ENCODE results near the gene KRTAP6-1.

KRTAP6-1 gene

GRCh38 chr21:30613836-30614235, at the start of gene KRTAP6-1:
KRTAP6-1 (minus strand) TSS chr21:30613930; CDS start chr21:30613904, 26 bp downstream.
- DNase-seq = no peak

GRCh38 chr21:30652891-30653290, 39.2 kb upstream of the KRTAP6-1 start:
- no peak for DNase-seq

GRCh38 chr21:30646904-30647414, 33.2 kb upstream of the KRTAP6-1 start:
- no peak for DNase-seq

GRCh38 chr21:30642564-30642963, 28.8 kb upstream of the KRTAP6-1 start, which contains the start of gene KRTAP20-3:
KRTAP20-3 (plus strand) TSS chr21:30642864.
- no peak for DNase-seq

- no peak for DNase-seq
Measured at GRCh38 chr21:30638686-30639085, 25.0 kb upstream of the KRTAP6-1 start.

GRCh38 chr21:30634906-30635305, 21.2 kb upstream of the KRTAP6-1 start, which contains the start of gene KRTAP20-2:
KRTAP20-2 (plus strand) TSS chr21:30635206; CDS start chr21:30635264, 58 bp downstream.
- no peak for DNase-seq

- no peak for DNase-seq
Measured at GRCh38 chr21:30629200-30629599, 15.5 kb upstream of the KRTAP6-1 start.

GRCh38 chr21:30628109-30628508, 14.4 kb upstream of the KRTAP6-1 start:
- no peak for DNase-seq

GRCh38 chr21:30625449-30626165, 11.9 kb upstream of the KRTAP6-1 start:
- no peak for DNase-seq

- DNase-seq = no peak
Measured at GRCh38 chr21:30623362-30623761, 9.6 kb upstream of the KRTAP6-1 start.

- DNase-seq = no peak
Measured at GRCh38 chr21:30620522-30620921, 6.8 kb upstream of the KRTAP6-1 start, which contains the start of gene KRTAP20-4. KRTAP20-4 (plus strand) TSS chr21:30620627.

- no peak for DNase-seq
Measured at GRCh38 chr21:30620080-30620479, 6.3 kb upstream of the KRTAP6-1 start.

- DNase-seq = no peak
Measured at GRCh38 chr21:30616125-30616524, 2.4 kb upstream of the KRTAP6-1 start, which contains the start of gene KRTAP20-1. KRTAP20-1 (plus strand) TSS chr21:30616425; CDS start chr21:30616455, 30 bp downstream.

- no peak for DNase-seq
Measured at GRCh38 chr21:30615199-30615598, 1.5 kb upstream of the KRTAP6-1 start.

- DNase-seq = no peak
Measured at GRCh38 chr21:30612132-30612531, 1.6 kb downstream of the KRTAP6-1 start.

- DNase-seq = no peak
Measured at GRCh38 chr21:30605968-30606367, 7.8 kb downstream of the KRTAP6-1 start.

GRCh38 chr21:30600787-30601186, 12.9 kb downstream of the KRTAP6-1 start, which contains the start of gene KRTAP22-1:
KRTAP22-1 (plus strand) TSS chr21:30601087.
- no peak for DNase-seq

GRCh38 chr21:30598802-30599201, 14.9 kb downstream of the KRTAP6-1 start, which contains the start of gene KRTAP6-2:
KRTAP6-2 (minus strand) TSS chr21:30598902; CDS start chr21:30598874, 28 bp downstream.
- no peak for DNase-seq

GRCh38 chr21:30592140-30592539, 21.6 kb downstream of the KRTAP6-1 start, which contains the start of gene KRTAP6-3:
KRTAP6-3 (plus strand) TSS chr21:30592440; CDS start chr21:30592446, 6 bp downstream.
- DNase-seq = no peak

GRCh38 chr21:30590297-30590696, 23.4 kb downstream of the KRTAP6-1 start, which contains the start of gene KRTAP22-2:
KRTAP22-2 (minus strand) TSS chr21:30590397.
- no peak for DNase-seq

- no peak for DNase-seq
Measured at GRCh38 chr21:30582870-30583269, 30.9 kb downstream of the KRTAP6-1 start.

GRCh38 chr21:30580132-30580531, 33.6 kb downstream of the KRTAP6-1 start:
- no peak for DNase-seq

- DNase-seq = no peak
Measured at GRCh38 chr21:30579346-30579745, 34.4 kb downstream of the KRTAP6-1 start.

- DNase-seq = no peak
Measured at GRCh38 chr21:30577766-30578165, 36.0 kb downstream of the KRTAP6-1 start.

Data from NCI-H2107 (cell line).